OCI-LY3 (cell line): ENCODE results near the gene MDFI.

Experiments
- CTCF ChIP-seq: fragments of 200-600, 300-600 bp; sonication (generic); IDR thresholded peaks from 2 replicates; pipeline ENCODE4 v1.5.1; 2014; ENCODE audit warnings: antibody characterized with exemption, low read length, low read depth
- EZH2phosphoT487 ChIP-seq: fragments of 200-600 bp; shearing (Covaris generic); IDR thresholded peaks from 2 replicates; pipeline ENCODE4 v1.6.1; 2018; ENCODE audit warnings: antibody characterized with exemption, mixed run types, low read depth

- no peak for TF ChIP-seq EZH2phosphoT487
- TF ChIP-seq CTCF: no peak
Observed at GRCh38 chr6:41630946-41631345, 7.3 kb upstream of the MDFI start.
